HepG2 (cell line): ENCODE measurements around the gene NUBP2. TPM values are rescaled to one million over a fixed set of nuclear protein-coding genes. Genes with fewer than 3 reads are reported as not detected.

Experiments
- ASH2L ChIP-seq: fragments of 300-600, 200-600 bp; sonication (generic); IDR thresholded peaks from 2 replicates; pipeline ENCODE4 v1.7.0; 2017; ENCODE audit warnings: low read depth, mild to moderate bottlenecking, moderate library complexity, mixed read lengths, low read length; ENCODE audit not compliant: insufficient read length
- DNMT3B ChIP-seq: conservative IDR thresholded peaks from 2 replicates; pipeline ENCODE4 v1.6.1; 2016; ENCODE audit warnings: missing biosample characterization, control low read depth
- HDAC2 ChIP-seq: sonication (generic); formaldehyde crosslinking; IDR thresholded peaks from 2 replicates; pipeline ENCODE4 v1.4.0; 2020; ENCODE audit warnings: missing genetic modification reagents
- HHEX ChIP-seq: IDR thresholded peaks from 2 replicates; pipeline ENCODE4 v1.6.1; 2016; ENCODE audit warnings: control low read depth
- HNRNPUL1 ChIP-seq: fragments of 200-400 bp; formaldehyde crosslinking; IDR thresholded peaks from 2 replicates; pipeline ENCODE4 v1.6.1; 2017; ENCODE audit warnings: low read depth, mild to moderate bottlenecking, low read length, moderate library complexity
- JUNB ChIP-seq: sonication (generic); formaldehyde crosslinking; IDR thresholded peaks from 2 replicates; pipeline ENCODE4 v1.8.0; 2022; ENCODE audit warnings: missing genetic modification reagents, mild to moderate bottlenecking, borderline replicate concordance
- KAT7 ChIP-seq: IDR thresholded peaks from 2 replicates; pipeline ENCODE4 v1.6.1; 2018; ENCODE audit warnings: borderline replicate concordance, missing compliant biosample characterization
- KMT2A ChIP-seq: sonication (generic); formaldehyde crosslinking; IDR thresholded peaks from 2 replicates; pipeline ENCODE4 v1.4.0; 2020; ENCODE audit warnings: missing genetic modification reagents
- PHF20 ChIP-seq: sonication (generic); formaldehyde crosslinking; IDR thresholded peaks from 2 replicates; pipeline ENCODE4 v1.5.0; 2020; ENCODE audit warnings: mild to moderate bottlenecking, missing genetic modification reagents
- POLR2AphosphoS5 ChIP-seq: IDR thresholded peaks from 2 replicates; pipeline ENCODE4 v1.6.1; 2012; ENCODE audit warnings: low read depth, low read length
- RBFOX2 ChIP-seq: fragments of 200-400 bp; formaldehyde crosslinking; IDR thresholded peaks from 2 replicates; pipeline ENCODE4 v1.6.1; 2017; ENCODE audit warnings: low read depth, mild to moderate bottlenecking, low read length
- SAFB2 ChIP-seq: sonication (generic); formaldehyde crosslinking; IDR thresholded peaks from 2 replicates; pipeline ENCODE4 v1.5.1; 2020; ENCODE audit warnings: missing genetic modification reagents, low read depth, mild to moderate bottlenecking, borderline replicate concordance
- ZFAT ChIP-seq: sonication (generic); formaldehyde crosslinking; conservative IDR thresholded peaks from 2 replicates; pipeline ENCODE4 v1.8.1; 2023; ENCODE audit warnings: missing genetic modification reagents, inconsistent platforms
- ZNF20 ChIP-seq: sonication (generic); formaldehyde crosslinking; IDR thresholded peaks from 2 replicates; pipeline ENCODE4 v1.4.0; 2020; ENCODE audit warnings: mild to moderate bottlenecking, moderate library complexity, missing genetic modification reagents
- ZNF232 ChIP-seq: sonication (generic); formaldehyde crosslinking; IDR thresholded peaks from 2 replicates; pipeline ENCODE4 v1.4.0; 2020; ENCODE audit warnings: missing genetic modification reagents, borderline replicate concordance
- ZNF644 ChIP-seq: IDR thresholded peaks from 2 replicates; pipeline ENCODE4 v1.6.1; 2016; ENCODE audit warnings: low read depth
- ZNF724P ChIP-seq: sonication (generic); formaldehyde crosslinking; IDR thresholded peaks from 2 replicates; pipeline ENCODE4 v1.8.0; 2022; ENCODE audit warnings: missing genetic modification reagents, borderline replicate concordance
- ZNF746 ChIP-seq: sonication (generic); formaldehyde crosslinking; IDR thresholded peaks from 2 replicates; pipeline ENCODE4 v1.8.0; 2022; ENCODE audit warnings: mild to moderate bottlenecking, missing genetic modification reagents
- ZNF772 ChIP-seq: sonication (generic); formaldehyde crosslinking; IDR thresholded peaks from 2 replicates; pipeline ENCODE4 v1.5.0; 2020; ENCODE audit warnings: mild to moderate bottlenecking, missing genetic modification reagents
- ZNF776 ChIP-seq: sonication (generic); formaldehyde crosslinking; IDR thresholded peaks from 2 replicates; pipeline ENCODE4 v1.4.0; 2020; ENCODE audit warnings: mild to moderate bottlenecking, missing genetic modification reagents
- polyA plus RNA-seq, 8 experiments: library from polyadenylated mRNA; depleted of rRNA in 3 of 8; stranded (reverse) in 7 of 8; unstranded in 1 of 8; fragments of >200 nt; fragmentation: Illumina TruSeq in 4 of 8; extraction: Trizol in 4 of 8; gene quantifications; 2 replicates each; pipeline versions ENCODE4 v1.2.1 to v1.2.3, GENCODE V29; 2011 to 2016; ENCODE audit warnings: low read depth in 4 of 8, missing spikeins in 1 of 8, mixed read lengths in 1 of 8; ENCODE audit not compliant: insufficient read depth in 1 of 8
- total RNA-seq, 5 experiments: library from RNA; depleted of rRNA; stranded (reverse); fragments of >200 nt; fragmentation: Illumina TruSeq; extraction: Trizol; gene quantifications; 2 replicates each; pipeline ENCODE4 v1.2.3, GENCODE V29; 2016; ENCODE audit warnings: low read depth in 1 of 5
- TF ChIP-seq, protein P1 (sequence below): sonication (generic); formaldehyde crosslinking; IDR thresholded peaks from 2 replicates; pipeline ENCODE4 v1.8.0; 2022; ENCODE audit warnings: missing genetic modification reagents, mild to moderate bottlenecking, inconsistent platforms, borderline replicate concordance
- TF ChIP-seq, protein P2 (sequence below): sonication (generic); formaldehyde crosslinking; IDR thresholded peaks from 2 replicates; pipeline ENCODE4 v1.9.0; 2021; ENCODE audit warnings: missing genetic modification reagents, borderline replicate concordance
- TF ChIP-seq, protein P3 (sequence below): sonication (generic); formaldehyde crosslinking; IDR thresholded peaks from 2 replicates; pipeline ENCODE4 v1.4.0; 2020; ENCODE audit warnings: low read depth, mild to moderate bottlenecking, missing genetic modification reagents
- TF ChIP-seq, protein P4 (sequence below): sonication (generic); formaldehyde crosslinking; IDR thresholded peaks from 2 replicates; pipeline ENCODE4 v1.4.0; 2020; ENCODE audit warnings: missing genetic modification reagents

The NUBP2 gene
- total and polyA plus RNA-seq, 2 of the 13 experiments (the other 11 are each of a cell fraction or from before 2014, with no cell fraction given) = 25.7 to 61.5 TPM

DNA sequence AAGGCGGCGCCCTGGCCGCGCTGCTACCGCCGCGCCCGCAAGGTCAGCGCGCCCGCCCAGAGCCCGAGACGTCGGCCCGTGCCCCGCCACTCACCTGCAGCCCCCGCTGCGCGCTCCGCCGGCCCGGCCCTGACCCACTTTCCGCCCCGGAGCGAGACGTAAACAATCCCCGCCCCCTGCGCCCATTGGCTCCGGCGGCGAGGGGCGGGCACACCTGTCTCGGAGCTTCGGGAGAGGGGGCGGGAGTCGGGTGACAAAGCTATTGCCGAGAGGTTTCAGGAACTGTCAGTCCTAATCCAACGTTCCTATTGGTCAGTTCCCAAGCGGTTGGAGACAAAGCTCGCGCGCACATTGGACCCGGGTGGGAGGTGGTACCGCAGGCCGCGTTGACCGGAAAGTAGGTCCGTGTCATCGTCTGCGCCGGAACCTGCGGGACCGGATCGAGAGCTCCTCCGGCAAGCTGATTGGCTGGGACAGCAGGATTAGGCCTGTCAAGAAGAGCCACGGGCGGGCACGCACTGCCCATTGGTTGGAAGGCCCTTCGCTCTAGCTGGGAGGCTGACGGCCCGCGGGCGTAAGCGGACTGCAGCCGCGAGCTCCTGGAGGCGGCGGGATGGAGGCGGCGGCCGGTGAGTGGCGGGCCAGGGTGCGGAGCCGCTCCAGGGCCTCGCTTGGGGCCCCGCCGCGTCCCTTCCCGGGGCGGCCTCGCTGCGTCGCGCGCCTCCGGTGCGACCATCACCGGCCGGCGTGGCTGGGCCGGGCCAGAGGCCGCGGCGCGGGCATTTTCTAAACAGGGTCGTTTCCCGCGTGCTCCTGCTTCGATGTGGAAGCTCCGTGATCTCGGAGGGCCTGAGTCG, at the start of gene NUBP2, which contains the start of gene SPSB3 (continued):
- TF ChIP-seq, protein P1, sequence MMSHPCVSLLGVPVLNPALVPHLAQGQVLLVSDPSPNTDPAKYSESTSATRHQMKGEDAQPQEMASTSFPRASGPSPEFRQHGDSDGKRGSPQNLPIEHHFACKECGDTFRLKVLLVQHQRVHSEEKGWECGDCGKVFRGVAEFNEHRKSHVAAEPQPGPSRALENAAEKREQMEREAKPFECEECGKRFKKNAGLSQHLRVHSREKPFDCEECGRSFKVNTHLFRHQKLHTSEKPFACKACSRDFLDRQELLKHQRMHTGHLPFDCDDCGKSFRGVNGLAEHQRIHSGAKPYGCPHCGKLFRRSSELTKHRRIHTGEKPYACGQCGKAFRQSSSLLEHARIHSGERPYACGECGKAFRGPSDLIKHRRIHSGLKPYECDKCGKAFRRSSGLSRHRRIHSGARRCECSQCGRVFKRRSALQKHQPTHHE = no peak
- TF ChIP-seq ASH2L (no peak), ZNF644 (CRISPR knock-in tag) (no peak), ZNF746 (CRISPR knock-in tag) (no peak), ZNF20 (CRISPR knock-in tag) (no peak), HHEX (CRISPR knock-in tag) (no peak), PHF20 (CRISPR knock-in tag) (peak; percentile 93), DNMT3B (CRISPR knock-in tag) (no peak; the same call in 1 of the 2 replicates), ZNF776 (peak; percentile 24; the same call in 1 of the 2 replicates), POLR2AphosphoS5 (no peak; the same call in 1 of the 2 replicates), RBFOX2 (peak; percentile 85), JUNB (CRISPR knock-in tag) (no peak), SAFB2 (CRISPR knock-in tag) (no peak; the same call in 1 of the 2 replicates), ZNF232 (CRISPR knock-in tag) (no peak), ZNF772 (CRISPR knock-in tag) (peak; percentile 46; the same call in 1 of the 2 replicates), HNRNPUL1 (no peak), ZNF724P (CRISPR knock-in tag) (no peak), HDAC2 (CRISPR knock-in tag) (0 out of 2 replicates have a peak, but pooled peaks have one; percentile 39), KMT2A (peak; percentile 82; the same call in 1 of the 2 replicates), ZFAT (CRISPR knock-in tag) (no peak), KAT7 (CRISPR knock-in tag) (no peak)
- TF ChIP-seq, protein P2, sequence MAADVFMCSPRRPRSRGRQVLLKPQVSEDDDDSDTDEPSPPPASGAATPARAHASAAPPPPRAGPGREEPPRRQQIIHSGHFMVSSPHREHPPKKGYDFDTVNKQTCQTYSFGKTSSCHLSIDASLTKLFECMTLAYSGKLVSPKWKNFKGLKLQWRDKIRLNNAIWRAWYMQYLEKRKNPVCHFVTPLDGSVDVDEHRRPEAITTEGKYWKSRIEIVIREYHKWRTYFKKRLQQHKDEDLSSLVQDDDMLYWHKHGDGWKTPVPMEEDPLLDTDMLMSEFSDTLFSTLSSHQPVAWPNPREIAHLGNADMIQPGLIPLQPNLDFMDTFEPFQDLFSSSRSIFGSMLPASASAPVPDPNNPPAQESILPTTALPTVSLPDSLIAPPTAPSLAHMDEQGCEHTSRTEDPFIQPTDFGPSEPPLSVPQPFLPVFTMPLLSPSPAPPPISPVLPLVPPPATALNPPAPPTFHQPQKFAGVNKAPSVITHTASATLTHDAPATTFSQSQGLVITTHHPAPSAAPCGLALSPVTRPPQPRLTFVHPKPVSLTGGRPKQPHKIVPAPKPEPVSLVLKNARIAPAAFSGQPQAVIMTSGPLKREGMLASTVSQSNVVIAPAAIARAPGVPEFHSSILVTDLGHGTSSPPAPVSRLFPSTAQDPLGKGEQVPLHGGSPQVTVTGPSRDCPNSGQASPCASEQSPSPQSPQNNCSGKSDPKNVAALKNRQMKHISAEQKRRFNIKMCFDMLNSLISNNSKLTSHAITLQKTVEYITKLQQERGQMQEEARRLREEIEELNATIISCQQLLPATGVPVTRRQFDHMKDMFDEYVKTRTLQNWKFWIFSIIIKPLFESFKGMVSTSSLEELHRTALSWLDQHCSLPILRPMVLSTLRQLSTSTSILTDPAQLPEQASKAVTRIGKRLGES (CRISPR knock-in tag) = no peak
- TF ChIP-seq, protein P3, sequence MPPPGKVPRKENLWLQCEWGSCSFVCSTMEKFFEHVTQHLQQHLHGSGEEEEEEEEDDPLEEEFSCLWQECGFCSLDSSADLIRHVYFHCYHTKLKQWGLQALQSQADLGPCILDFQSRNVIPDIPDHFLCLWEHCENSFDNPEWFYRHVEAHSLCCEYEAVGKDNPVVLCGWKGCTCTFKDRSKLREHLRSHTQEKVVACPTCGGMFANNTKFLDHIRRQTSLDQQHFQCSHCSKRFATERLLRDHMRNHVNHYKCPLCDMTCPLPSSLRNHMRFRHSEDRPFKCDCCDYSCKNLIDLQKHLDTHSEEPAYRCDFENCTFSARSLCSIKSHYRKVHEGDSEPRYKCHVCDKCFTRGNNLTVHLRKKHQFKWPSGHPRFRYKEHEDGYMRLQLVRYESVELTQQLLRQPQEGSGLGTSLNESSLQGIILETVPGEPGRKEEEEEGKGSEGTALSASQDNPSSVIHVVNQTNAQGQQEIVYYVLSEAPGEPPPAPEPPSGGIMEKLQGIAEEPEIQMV (CRISPR knock-in tag) = no peak
- TF ChIP-seq, protein P4, sequence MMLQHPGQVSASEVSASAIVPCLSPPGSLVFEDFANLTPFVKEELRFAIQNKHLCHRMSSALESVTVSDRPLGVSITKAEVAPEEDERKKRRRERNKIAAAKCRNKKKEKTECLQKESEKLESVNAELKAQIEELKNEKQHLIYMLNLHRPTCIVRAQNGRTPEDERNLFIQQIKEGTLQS (CRISPR knock-in tag) = no peak
